Skeletal muscle cell (primary cell): ENCODE data around the gene C1orf50.
"Not testable (repeated sequence)": the region's sequence is repeated elsewhere in the genome, so short reads cannot be mapped to it uniquely, and the experiment has no call there.

Experiments used
- DNase-seq: peaks from one replicate; pipeline ENCODE4 v3.0.0-alpha.2; 2010; ENCODE audit warnings: low read depth
- H3K4me3 ChIP-seq: 2 replicates; pipeline ENCODE4 v1.5.1; 2011; ENCODE audit warnings: low read depth, mild to moderate bottlenecking, control low read depth, low read length, moderate library complexity

Gene C1orf50

DNA sequence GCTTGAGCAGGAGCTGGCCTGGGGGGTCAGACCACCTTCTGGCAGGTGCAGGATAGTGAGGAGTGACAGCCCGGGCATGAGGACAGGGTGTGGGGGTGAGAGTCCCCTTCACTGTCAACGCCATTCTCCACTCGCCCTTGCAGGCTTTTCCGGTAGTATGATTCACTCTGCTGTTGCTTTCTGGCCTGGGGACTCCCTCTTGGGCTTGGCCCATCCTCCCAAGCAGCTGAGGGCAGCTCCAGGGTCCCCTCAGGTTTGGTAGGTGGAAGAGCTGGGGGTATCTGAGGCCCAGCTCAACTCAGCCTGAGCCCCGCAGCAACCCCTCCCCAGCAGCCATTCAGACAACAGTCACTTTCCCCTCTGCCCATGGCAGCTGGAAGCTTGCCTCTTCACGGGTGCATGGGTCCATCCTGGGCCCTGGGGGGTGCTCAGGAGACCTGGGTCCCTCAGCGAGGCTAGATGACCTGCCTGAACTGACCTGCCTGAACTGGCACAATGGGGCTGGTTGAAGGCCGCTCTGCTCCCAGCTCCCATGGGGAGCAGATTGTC, 28.3 kb upstream of the C1orf50 start:
- no peak overlapping the region for H3K4me3 ChIP-seq
- no peak for DNase-seq

DNA sequence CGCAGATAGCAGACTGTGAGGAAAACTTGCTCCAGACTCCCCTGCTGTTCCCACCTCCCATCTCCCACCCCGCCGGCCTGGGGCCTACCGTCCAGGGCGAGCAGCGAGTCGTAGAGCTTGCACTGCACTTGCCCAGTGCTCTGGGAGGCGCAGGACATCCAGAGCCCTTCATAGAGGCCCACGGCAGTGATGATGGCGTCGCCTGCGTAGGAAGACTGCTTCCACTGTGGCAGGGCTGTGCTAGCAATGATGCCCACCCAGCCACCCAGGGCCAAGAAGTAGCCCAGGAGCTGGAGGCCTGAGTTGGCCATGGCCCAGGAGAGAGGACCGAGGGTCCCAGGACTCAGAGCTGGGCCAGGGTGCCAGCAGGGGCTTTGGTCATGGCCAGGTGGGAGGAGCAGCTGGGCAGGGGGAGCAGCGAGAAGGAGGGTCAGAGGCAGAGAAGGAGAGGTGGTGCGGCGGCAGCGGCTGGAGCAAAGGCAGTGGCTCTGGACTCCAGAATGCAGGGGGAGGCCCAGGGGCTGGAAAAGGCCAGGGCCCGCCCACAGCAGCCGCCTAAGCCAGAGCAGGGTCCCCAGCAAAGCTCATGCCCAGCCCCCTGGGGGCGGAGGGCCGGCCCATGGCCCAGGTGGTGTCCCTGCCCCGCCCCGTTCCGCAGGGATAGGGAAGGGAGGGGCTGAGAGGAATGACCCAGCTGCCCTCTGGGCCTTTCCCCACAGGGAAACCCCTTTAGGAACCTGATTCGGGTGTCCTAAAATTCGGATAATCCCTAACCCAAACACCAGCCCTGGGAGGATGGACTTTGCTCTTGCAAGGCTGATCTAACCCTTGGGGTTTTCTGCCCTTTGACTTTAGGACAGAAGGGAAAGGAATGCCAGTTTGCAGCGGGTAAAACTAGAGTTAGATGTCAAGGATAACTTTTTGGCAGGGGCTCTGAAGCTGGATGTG, 27.0 kb upstream of the C1orf50 start, which contains the start of gene CLDN19:
TSS of gene CLDN19 (minus strand) at position 484 of the 948 bp plus-strand sequence. CDS start at position 311, 173 bp downstream.
- no peak within 1 kb of the TSS for H3K4me3 ChIP-seq
- DNase-seq, result no peak

- DNase-seq, result no peak
These were observed 26.0 kb upstream of the C1orf50 start for GRCh38 chr1:42740851-42741580.

GRCh38 chr1:42741706-42742105, 25.3 kb upstream of the C1orf50 start:
- DNase-seq, result no peak
- H3K4me3 ChIP-seq, result no peak overlapping the region

More at GRCh38 chr1:42740851-42741580, 26.0 kb upstream of the C1orf50 start:
- H3K4me3 ChIP-seq, result no peak overlapping the region

- H3K4me3 ChIP-seq, result no peak overlapping the region
- no peak for DNase-seq
These were observed 24.9 kb upstream of the C1orf50 start for GRCh38 chr1:42742141-42742540.

DNA sequence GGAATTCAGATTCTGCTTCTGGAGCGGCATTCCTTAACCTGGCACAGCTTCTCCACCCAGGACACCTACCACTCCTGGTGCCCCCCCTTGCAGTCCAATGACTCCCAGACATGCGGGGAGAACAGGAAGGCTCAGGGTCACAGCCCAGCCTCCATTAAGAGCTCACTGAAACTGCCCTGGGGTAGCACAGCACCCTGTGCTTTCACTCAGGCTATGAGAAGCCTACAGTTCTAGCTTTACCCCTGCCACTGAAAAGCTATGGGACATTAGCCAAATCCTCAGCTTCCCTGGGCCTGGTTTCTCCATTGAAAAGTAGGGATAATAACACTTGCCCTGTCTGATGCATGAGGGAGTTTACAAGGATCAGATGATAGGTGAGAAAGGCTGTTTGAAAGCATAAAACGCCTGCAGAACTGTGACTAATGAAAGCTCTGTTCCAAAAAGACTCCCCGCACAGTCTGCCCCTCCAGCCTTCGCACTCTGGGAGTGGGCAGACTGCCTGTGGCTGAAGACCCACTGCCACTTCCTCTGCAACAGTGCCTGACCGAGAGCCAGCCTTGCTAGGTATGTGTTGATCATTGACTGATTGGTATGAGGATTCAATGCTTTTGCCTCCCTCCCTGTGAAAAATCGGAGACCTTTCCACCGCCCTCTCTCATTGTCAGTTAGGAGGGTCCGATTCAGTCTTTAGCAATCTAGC, 24.3 kb upstream of the C1orf50 start:
- H3K4me3 ChIP-seq, result no peak overlapping the region
- DNase-seq, result no peak

DNA sequence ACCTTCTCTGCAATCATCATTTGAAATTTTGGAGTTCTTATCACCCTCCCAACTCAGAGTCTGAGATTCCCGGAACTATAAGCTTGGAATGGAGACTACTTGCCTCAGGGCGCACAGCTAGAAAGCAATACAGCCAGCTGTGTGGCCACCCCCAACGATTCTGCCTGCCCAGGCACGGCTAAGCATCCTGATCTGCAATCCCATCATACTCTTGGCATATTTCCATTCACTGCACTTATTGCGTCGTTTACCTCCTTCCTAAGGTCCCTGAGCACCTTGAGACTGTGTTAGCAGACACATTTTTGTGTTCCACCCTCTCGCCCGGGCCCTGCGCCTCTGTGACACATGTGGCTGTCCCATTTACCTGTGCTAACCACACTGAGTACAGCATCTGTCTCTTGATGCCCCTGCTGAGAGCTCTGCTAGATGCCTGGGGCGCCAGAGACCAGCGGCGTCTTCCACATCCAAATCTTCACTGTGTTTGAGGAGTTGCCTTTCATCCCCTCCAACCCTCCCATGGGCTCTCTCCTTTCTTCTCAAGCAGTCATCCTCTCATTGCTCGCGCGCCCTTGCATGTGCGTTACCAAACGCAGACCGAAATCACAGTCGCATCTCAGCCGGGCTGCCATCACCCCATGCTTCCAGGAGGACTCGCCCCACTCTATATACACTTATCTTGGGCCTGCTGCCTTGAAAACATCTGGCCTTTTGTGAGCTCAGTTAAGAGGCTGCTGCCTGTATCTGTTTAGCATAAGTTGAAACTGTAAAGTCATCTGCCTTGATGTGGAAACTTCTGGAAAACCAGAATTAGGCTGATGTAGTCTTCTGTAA, 23.5 kb upstream of the C1orf50 start:
- H3K4me3 ChIP-seq, result no peak overlapping the region
- DNase-seq, result no peak

DNA sequence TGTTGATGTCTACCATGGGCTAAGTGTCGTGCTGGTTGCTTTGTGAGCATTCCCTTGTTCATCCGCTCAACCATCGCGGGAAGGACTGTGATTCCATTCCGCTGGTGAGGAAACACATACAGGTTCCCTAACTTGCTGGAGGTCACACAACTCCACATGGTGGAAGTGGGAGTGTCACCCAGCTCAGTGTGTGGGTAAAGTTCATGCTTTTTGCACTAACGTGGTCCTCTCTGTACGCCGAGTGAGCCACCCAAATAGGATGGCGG, 23.0 kb upstream of the C1orf50 start:
- H3K4me3 ChIP-seq, result no peak overlapping the region
- DNase-seq, result no peak

- H3K4me3 ChIP-seq, result no peak overlapping the region
- DNase-seq, result no peak
These were observed 21.2 kb upstream of the C1orf50 start for GRCh38 chr1:42745851-42746250.

DNA sequence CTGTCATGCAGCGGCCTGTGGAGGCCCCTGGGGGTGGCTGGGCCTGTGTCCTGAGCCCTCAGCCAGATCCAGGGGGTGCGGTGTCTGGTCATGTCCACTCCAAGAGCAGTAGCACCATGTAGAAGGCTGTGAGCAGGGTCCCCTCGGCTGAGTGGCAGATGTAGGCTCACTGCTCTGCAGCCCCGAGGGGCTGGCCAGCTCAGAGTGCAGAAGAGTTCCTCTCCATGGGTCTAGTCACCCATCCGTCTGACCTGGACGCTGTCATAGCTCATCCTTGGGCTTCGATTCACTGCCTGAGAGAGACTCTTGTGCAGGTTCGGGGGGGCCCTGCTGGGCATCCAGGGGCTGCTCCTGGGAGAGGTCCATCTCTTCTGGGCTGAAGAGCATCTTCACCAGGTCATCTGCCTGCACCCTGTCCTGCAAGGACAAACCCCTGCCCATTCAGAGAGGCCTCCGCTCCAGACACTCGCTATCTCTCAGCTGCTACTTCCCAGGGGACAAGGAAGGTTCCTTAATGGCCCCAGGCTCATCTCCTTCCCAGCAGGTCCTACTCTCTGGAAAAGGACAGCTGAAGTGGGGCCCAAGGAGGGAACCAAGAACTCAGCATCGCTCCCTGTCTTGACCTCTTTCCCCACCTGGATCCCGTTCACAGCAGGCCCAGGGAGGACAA, 20.5 kb upstream of the C1orf50 start:
- no peak for DNase-seq
- H3K4me3 ChIP-seq, result no peak overlapping the region

- no peak overlapping the region for H3K4me3 ChIP-seq
- no peak for DNase-seq
These were observed 19.9 kb upstream of the C1orf50 start for GRCh38 chr1:42747125-42747524.

DNA sequence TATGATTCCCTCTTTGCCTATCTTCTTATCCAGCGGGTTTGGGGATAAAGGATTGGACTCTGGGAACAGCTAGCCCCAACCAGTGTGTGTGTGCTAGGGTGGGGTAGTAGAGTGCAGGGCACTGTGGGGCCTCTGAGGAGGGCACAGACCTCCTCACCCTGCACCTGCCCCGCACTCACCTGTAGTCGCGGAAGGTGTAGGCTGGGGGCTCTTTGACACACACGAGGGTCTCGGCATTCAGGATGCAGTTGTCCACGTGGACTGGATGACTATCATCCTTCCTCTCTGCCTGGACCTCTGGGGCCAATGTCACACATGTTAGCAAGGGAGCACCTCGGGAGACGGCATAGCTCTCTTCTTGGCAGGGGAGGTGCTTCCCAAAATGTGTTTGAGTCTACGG, 19.0 kb upstream of the C1orf50 start:
- no peak for DNase-seq
- H3K4me3 ChIP-seq, result no peak overlapping the region

GRCh38 chr1:42748461-42749410, 18.3 kb upstream of the C1orf50 start:
- no peak overlapping the region for H3K4me3 ChIP-seq
- DNase-seq, result no peak

DNA sequence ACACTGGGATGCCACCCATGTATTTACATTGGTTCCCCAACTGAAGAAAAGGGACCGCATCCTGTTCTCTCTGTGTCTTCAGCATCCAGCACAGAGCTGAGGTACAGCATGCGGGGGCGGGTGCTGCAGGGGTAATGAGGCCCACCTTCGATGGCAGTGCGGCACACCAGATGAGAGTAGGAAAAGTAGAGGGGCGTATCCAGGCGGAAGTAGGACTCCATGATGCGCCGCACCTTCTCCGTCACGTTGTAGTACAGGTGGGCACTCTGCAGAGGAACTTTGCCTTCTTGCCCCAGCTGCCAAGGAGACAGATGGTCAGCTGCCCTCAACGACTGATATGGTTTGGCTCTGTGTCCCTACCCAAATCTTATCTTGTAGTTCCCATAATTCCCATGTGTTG, 17.0 kb upstream of the C1orf50 start:
- DNase-seq, result no peak
- H3K4me3 ChIP-seq, result no peak overlapping the region

DNA sequence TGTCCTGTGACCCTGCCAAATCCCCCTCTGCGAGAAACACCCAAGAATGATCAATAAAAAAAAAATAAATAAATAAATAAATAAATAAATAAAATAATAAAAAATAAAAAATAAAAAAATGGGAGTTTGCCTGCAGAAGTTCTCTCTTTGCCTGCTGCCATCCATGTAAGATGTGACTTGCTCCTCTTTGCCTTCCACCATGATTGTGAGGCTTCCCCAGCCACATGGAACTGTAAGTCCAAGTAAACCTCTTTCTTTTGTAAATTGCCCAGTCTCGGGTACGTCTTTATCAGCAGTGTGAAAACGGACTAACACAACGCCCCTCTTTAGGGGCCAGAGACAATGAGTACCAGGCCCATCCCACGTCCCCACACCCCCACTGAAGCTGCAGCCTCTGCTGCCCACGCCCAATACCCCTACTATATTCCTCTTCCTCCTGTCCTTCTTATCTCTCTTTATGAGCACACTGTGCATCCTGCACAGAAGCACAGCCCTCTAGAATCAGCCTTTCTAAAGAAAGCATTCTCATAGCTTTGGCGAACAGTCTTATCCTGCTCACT, 15.5 kb upstream of the C1orf50 start:
- not testable (repeated sequence) for H3K4me3 ChIP-seq, DNase-seq

DNA sequence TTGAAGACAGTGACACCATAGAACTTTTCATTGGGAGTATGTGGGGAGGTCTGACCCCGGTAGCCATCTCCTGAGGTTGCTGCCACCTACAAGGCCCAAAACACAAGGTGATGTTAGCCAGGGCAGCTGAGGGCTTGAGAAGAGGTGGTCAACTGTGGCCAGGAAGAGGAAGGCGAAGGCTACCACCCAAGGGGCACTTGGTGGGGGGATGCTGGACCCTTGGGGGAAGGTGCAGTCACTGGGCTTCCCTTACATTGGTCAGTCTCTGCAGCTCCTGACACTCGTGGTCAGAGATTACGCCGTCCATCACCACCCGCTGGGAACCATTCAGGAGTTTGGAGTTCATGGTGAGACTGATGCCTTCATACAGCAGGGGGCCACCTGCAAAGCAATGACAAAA, 14.8 kb upstream of the C1orf50 start:
- no peak overlapping the region for H3K4me3 ChIP-seq
- DNase-seq, result no peak

- DNase-seq, result no peak
- H3K4me3 ChIP-seq, result no peak overlapping the region
These were observed 14.0 kb upstream of the C1orf50 start for GRCh38 chr1:42753070-42753469.
